Motor neuron (in vitro differentiated cells): Measurements from ENCODE around the gene UCK2. TPM values are rescaled to one million over a fixed set of nuclear protein-coding genes. Genes with fewer than 3 reads are reported as not detected.

Source experiments
- ATAC-seq, 8 experiments: fragments of 200-7000 bp; cut with Tn5 transposase; replicated peaks in 6 of 8; 2 replicates each; pipeline ENCODE4 v1.8.0; 2021; ENCODE audit warnings: mild to moderate bottlenecking in 8 of 8, moderate library complexity in 8 of 8
- H3K27ac ChIP-seq, 2 donors: fragments of 250-450 bp; sonication (Bioruptor Pico); 2 replicates each; pipeline ENCODE4 v1.9.0; 2021; ENCODE audit warnings: antibody characterized with exemption in 2 of 2, mild to moderate bottlenecking in 2 of 2, moderate library complexity in 1 of 2
- H3K4me1 ChIP-seq, 2 donors: fragments of 250-450 bp; sonication (Bioruptor Pico); replicated peaks in 1 of 2; 2 replicates each; pipeline ENCODE4 v1.6.1; 2021; ENCODE audit warnings: antibody characterized with exemption in 2 of 2, mild to moderate bottlenecking in 2 of 2, moderate library complexity in 1 of 2
- H3K4me3 ChIP-seq, 5 donors: fragments of 250-450 bp; sonication (Bioruptor Pico); 2 replicates each; pipeline ENCODE4 v1.9.0; 2021; ENCODE audit warnings: antibody characterized with exemption in 5 of 5, mild to moderate bottlenecking in 5 of 5, moderate library complexity in 4 of 5
- WGBS, 10 experiments: fragments of 450-650 bp; shearing (Covaris generic); methylation state at CpG; one replicate each; pipeline ENCODE4 v1.0.0; 2022; 5-methylcytosine and 5-hydroxymethylcytosine counted together
- in situ Hi-C, 9 experiments: fragments of 400-800 bp; cut with MboI; loops; one replicate each; pipeline ENCODE4 v1.15.0; 2021; ENCODE audit warnings: low sequenced_read_pairs in 9 of 9, low pct_unique_long_range_greater_than_20kb in 2 of 9; ENCODE audit not compliant: unreplicated experiment in 9 of 9
- total RNA-seq, 8 experiments: library from RNA; unstranded; fragments of 300-600 nt; gene quantifications; 2 replicates each; pipeline versions ENCODE4 v1.2.3 to v1.2.4, GENCODE V29; 2022

Gene UCK2
- total RNA-seq, 8 experiments from 2014 or later, result 28.3 to 83.2 (median 46.0) TPM

- in situ Hi-C loops, result no loop called here
- 88 to 100% (median 100%) methylated on average over 1 to 2 of the region's 2 CpGs; no CpG with 5 or more reads in 4 of the 10 experiments for WGBS, 10 experiments
- ATAC-seq, result no peak
- Histone ChIP-seq H3K27ac (no peak overlapping the region), H3K4me3 (no peak overlapping the region), H3K4me1 (peaks cover 0 to 13% of the 10 kb centered on the region in 2 donors)
Measured at GRCh38 chr1:165852871-165853270, 25.5 kb downstream of the UCK2 start.

DNA sequence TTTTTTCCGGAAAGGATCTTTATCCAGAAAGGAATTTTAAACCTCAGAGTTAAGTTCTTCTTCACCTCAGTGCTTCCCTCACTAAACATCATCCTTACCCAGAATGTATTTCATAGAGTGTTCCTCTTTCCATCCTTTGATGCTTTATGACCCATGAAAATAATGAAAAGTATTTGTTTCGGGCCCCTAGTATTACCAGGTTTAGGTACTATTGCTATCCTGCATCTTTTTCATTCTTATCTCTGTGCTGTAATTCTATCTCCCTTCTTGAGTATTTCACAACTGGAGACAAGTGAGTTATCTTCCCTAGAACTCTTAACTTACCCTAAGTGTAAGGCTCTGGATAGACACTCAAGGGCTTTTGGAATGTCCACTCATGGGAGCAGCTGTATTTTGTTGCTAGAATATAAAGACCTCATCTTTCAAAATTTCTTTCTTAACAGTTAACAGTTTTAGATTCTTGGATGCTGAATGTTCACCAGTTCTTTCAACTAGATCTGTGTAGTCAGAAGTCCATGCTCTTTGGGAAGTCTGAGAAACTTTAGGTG, 26.2 kb downstream of the UCK2 start:
- no peak for ATAC-seq
- in situ Hi-C loops, result no loop called here
- no peak overlapping the region for H3K27ac ChIP-seq
- H3K4me1 ChIP-seq, result peaks cover 0 to 19% of the 10 kb centered on the region in 2 donors
- H3K4me3 ChIP-seq, result no peak overlapping the region
- WGBS, 10 experiments, result 85 to 100% (median 97%) methylated on average over 1 to 2 of the region's 2 CpGs

DNA sequence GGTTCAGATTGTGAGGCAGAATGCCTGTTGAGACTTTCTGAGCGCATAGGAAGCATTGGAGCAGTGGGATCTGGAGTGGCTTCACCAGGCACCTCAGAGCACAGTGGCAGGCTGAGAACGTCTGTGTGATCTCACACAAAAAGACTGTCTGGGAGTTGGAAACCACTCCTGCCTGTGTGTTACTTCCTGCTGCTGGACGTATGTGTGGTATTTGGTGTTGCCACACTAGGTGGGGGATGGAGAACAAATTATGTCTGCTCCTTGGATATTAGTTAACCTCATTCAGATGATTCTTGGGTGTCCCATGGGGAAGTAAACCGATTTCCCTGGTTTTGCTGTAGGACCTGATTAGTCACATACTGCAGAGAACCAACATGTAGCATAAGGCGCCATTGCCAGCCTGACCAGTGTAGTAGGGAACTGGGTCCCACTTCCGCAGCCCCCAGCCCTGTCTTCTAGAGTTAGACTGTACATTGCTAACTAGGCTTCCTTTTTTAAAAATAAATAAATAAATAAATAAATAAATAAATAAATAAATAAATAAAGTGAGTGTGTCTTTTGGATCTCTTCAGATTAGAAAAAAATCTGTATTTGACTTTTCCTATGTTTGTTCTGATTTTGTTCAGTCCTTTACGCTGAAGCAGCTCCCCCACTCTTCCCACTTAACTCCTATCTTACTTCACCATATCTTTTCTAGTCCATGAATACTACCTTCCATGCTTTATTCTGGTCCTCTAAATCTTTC, 26.9 kb downstream of the UCK2 start:
- in situ Hi-C loops, result no loop called here
- peak in 2 of 8 experiments; percentile 66 to 76 for ATAC-seq
- WGBS, 10 experiments, result 60 to 100% (median 93%) methylated on average over 1 to 7 of the region's 7 CpGs
- Histone ChIP-seq H3K4me3 (no peak overlapping the region), H3K27ac (no peak overlapping the region), H3K4me1 (peaks cover 0 to 21% of the 10 kb centered on the region in 2 donors)

DNA sequence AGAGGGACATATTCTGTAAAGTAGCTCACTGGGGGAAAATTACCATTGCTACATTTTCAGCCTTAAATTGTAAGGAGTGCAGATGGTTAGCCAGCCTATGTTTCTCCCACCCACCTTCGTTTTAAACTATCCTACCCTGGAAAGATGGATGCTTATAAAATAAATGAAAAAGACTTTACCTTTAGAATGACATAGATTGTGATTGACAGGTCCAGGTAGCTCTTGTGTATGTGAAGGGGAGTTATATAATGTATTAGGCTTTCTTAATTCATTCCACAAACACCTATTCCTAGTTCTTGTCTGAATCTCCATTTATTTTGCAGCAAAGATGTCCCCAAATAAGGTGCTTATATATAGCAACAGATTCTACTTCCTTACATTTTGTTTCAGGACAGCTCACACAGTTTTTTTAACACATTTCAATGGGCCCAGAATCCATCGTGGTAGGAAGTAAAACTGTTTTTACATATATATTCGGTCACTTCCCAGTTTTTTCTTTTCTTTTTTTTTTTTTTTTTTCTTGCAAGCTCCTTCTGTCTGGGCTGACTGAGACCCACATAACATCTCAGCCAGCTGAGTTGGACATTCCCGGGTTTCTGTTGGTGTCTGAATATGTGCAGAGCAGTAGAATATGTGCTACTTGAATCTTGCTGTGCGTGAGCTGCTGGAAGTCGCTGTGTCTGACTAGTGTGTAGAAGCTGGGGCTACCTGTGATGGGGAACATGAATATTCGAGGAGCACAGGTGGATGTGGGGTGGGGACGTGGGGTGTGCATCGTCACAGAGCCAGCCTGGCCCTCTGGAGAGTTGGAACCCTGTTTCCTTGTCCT, 27.8 kb downstream of the UCK2 start:
- no peak overlapping the region for H3K4me3 ChIP-seq
- in situ Hi-C loops, result no loop called here
- 64 to 97% (median 74%) methylated on average over 4 to 9 of the region's 9 CpGs; no CpG with 5 or more reads in 1 of the 10 experiments for WGBS, 10 experiments
- no peak overlapping the region for H3K27ac ChIP-seq
- ATAC-seq, result no peak
- H3K4me1 ChIP-seq, result peaks cover 0 to 21% of the 10 kb centered on the region in 2 donors

- in situ Hi-C loops, result no loop called here
- no peak for ATAC-seq
- Histone ChIP-seq H3K27ac (no peak overlapping the region), H3K4me1 (peaks cover 0 to 21% of the 10 kb centered on the region in 2 donors), H3K4me3 (no peak overlapping the region)
- 77 to 100% (median 88%) methylated on average over 2 to 3 of the region's 3 CpGs; no CpG with 5 or more reads in 1 of the 10 experiments for WGBS, 10 experiments
Measured at GRCh38 chr1:165856021-165856420, 28.6 kb downstream of the UCK2 start.

DNA sequence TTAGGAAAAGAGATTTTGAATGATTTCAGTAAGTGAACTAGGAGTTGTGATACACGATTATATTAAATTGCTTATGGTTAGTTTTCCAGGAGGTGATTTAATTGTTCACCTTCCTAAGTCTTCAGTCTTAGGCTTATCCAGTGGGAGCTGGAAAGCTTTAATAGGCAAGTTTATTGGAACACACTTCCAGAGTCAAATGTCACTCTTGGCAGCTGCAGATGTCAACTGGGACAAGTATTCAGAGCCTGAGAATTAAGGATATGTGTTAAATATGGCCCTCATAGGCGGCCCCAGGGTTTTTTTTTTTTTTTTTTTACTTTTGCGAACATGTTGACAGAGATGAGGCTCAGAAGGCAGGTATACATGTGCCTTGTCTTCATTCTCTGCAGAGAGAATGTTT, 29.2 kb downstream of the UCK2 start:
- in situ Hi-C loops, result no loop called here
- ATAC-seq, result no peak
- H3K4me1 ChIP-seq, result peaks cover 0 to 21% of the 10 kb centered on the region in 2 donors
- no peak overlapping the region for H3K4me3 ChIP-seq
- no peak overlapping the region for H3K27ac ChIP-seq
- WGBS, 10 experiments, result 40 to 80% (median 50%) methylated on average over 1 to 3 of the region's 3 CpGs; no CpG with 5 or more reads in 2 of the 10 experiments

DNA sequence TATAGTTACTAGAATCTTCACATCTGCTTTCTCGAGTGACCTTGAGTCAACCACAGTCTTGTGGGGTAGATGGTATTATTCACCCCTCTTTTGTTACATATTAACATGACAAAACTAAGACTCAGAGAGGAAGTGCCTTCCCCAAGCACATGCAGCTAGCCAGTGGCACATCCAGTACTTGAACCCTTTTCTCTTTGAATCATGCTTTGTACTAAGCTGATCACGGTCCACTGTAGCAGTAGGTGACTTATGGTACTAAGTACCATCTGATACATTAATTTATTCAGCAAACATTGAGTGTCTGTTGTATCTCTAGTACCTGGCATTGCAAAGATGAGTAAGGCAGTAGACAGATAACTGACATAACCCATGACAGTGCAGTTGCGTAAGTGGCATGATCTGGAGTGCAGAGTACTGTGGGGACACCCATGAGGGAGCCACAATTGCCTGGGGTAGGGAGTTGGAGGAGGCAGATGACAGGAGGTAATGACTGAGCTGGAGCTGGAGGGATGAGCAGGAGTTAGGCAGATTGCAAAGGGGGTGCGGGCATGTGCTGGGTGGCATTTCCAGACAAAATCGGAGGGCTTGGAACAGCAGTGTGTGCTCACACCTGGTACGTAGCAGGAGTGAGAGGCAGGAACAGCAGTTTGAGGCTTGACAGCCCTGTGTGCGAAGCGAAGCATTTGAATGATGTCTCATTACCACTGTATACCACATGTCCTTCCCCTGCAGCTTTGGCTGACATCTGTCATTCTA, 29.8 kb downstream of the UCK2 start:
- 71 to 96% (median 81%) methylated on average over 1 to 8 of the region's 8 CpGs; no CpG with 5 or more reads in 3 of the 10 experiments for WGBS, 10 experiments
- Histone ChIP-seq H3K27ac (no peak overlapping the region), H3K4me1 (peaks cover 0 to 21% of the 10 kb centered on the region in 2 donors), H3K4me3 (no peak overlapping the region)
- in situ Hi-C loops, result no loop called here
- ATAC-seq, result peak in 3 of 8 experiments; percentile 39 to 45 (median 44)

GRCh38 chr1:165858364-165858823, 31.0 kb downstream of the UCK2 start:
- in situ Hi-C loops, result no loop called here
- H3K4me1 ChIP-seq, result peaks cover 0 to 21% of the 10 kb centered on the region in 2 donors
- H3K4me3 ChIP-seq, result no peak overlapping the region
- H3K27ac ChIP-seq, result no peak overlapping the region
- WGBS, 10 experiments, result 79 to 100% (median 100%) methylated on average over 1 to 3 of the region's 3 CpGs; no CpG with 5 or more reads in 5 of the 10 experiments
- no peak for ATAC-seq

DNA sequence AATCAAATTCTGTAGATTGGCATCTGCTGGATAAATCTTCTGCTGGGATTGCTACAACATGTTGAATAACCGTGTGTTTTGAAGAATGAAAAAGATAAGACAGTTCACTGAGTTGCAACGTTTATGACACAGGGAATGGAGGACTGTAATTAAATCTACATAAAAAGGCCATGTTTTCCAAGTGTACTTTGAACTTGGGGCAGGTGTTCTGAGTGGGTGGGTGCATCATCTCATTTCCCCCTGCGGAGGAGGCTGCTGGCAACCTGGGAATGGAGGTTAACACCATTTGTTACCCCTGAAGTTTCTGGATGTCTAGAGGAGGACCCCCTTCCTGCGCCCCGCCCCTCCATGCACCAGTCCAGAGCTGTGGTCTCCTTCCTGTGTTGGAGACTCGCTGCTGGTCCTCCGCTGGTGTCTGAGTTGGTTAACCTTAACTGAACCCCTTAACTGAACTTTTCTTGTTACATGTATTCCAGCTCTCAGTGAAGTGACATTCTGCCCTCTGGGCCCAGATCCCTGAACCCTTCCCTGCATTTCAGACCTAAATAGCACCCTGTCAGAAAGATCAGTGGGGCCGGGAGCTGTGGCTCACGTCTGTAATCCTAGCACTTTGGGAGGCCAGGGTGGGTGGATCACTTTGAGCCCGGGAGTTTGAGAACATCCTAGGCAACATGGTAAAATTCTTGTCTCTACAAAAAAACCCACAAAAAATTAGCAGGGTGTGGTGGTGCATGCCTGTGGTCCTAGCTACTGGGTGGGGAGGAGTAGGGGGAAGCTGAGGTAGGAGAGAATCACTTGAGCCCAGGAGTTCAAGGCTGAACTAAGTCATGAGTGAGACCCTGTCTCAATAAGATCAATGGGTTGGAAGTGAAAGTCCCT, 31.8 kb downstream of the UCK2 start:
- 72 to 97% (median 90%) methylated on average over 1 to 9 of the region's 10 CpGs; no CpG with 5 or more reads in 2 of the 10 experiments for WGBS, 10 experiments
- Histone ChIP-seq H3K4me1 (peaks cover 0 to 21% of the 10 kb centered on the region in 2 donors), H3K4me3 (no peak overlapping the region), H3K27ac (no peak overlapping the region)
- in situ Hi-C loops, result no loop called here
- peak in 1 of 8 experiments; percentile 54 for ATAC-seq

GRCh38 chr1:165860065-165860464, 32.7 kb downstream of the UCK2 start:
- in situ Hi-C loops, result no loop called here
- Histone ChIP-seq H3K27ac (no peak overlapping the region), H3K4me3 (no peak overlapping the region), H3K4me1 (peaks cover 0 to 21% of the 10 kb centered on the region in 2 donors)
- no peak for ATAC-seq
- WGBS, 10 experiments, result 94 to 100% (median 100%) methylated on average over 1 to 2 of the region's 2 CpGs; no CpG with 5 or more reads in 6 of the 10 experiments

DNA sequence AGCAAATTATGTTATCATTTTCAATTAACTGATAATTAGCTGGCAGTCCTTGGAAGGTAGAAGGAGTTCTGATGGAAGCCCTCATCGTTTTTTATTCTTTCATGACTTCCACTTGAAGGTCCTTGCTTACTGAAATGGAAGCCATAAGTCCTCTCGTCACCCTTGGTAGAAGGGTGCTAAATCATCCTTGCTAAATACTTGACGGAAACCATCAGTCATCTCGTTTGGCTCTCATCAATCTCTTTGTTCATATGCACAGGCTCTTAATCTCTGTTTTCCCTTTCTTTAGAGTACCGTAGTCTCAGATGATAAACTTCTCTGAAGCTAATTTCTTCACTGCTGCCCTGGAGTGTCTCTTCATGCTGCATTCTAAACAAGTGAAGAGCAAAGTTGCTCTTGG, 34.5 kb downstream of the UCK2 start:
- H3K4me3 ChIP-seq, result no peak overlapping the region
- peaks cover 0 to 12% of the 10 kb centered on the region in 2 donors for H3K4me1 ChIP-seq
- H3K27ac ChIP-seq, result no peak overlapping the region
- ATAC-seq, result no peak
- in situ Hi-C loops, result no loop called here
- 40 to 100% (median 63%) methylated on average over 1 to 5 of the region's 5 CpGs; no CpG with 5 or more reads in 1 of the 10 experiments for WGBS, 10 experiments

- WGBS, 10 experiments, result 29 to 100% (median 84%) methylated on average over 1 to 5 of the region's 5 CpGs; no CpG with 5 or more reads in 1 of the 10 experiments
- Histone ChIP-seq H3K27ac (no peak overlapping the region), H3K4me1 (peaks cover 0 to 8% of the 10 kb centered on the region in 2 donors), H3K4me3 (no peak overlapping the region)
- no peak for ATAC-seq
- in situ Hi-C loops, result no loop called here
Measured at GRCh38 chr1:165862448-165862847, 35.0 kb downstream of the UCK2 start.
